HAP-1 (cell line): ENCODE data around the gene GRIN2B.

Source experiments
- DNase-seq, 2 experiments: peaks; one replicate each; pipeline ENCODE4 v3.0.0-alpha.2; 2016 to 2020; ENCODE audit warnings: low spot score in 2 of 2
- H3K27me3 ChIP-seq: fragments of 250-450 bp; sonication (Bioruptor Pico); 2 replicates; pipeline ENCODE4 v1.5.1; 2020; ENCODE audit warnings: low read depth, mild to moderate bottlenecking, moderate library complexity
- H3K36me3 ChIP-seq: fragments of 250-450 bp; sonication (Bioruptor Pico); replicated peaks from 2 replicates; pipeline ENCODE4 v1.5.1; 2020; ENCODE audit warnings: mild to moderate bottlenecking
- H3K4me1 ChIP-seq: fragments of 250-450 bp; sonication (Bioruptor Pico); 2 replicates; pipeline ENCODE4 v1.5.1; 2020; ENCODE audit warnings: mild to moderate bottlenecking
- H3K4me3 ChIP-seq: fragments of 250-450 bp; sonication (Bioruptor Pico); 2 replicates; pipeline ENCODE4 v1.5.1; 2020; ENCODE audit warnings: mild to moderate bottlenecking, moderate library complexity
- H3K9me3 ChIP-seq: fragments of 250-450 bp; sonication (Bioruptor Pico); 2 replicates; pipeline ENCODE4 v1.5.1; 2020; ENCODE audit warnings: mild to moderate bottlenecking, moderate library complexity
- in situ Hi-C: fragments of 300-500 bp; cut with MboI; formaldehyde crosslinking; loops from 3 replicates; pipeline ENCODE4 v1.14.3; 2020; ENCODE audit warnings: low sequenced_read_pairs, inconsistent platforms, mixed read lengths

The GRIN2B gene

DNA sequence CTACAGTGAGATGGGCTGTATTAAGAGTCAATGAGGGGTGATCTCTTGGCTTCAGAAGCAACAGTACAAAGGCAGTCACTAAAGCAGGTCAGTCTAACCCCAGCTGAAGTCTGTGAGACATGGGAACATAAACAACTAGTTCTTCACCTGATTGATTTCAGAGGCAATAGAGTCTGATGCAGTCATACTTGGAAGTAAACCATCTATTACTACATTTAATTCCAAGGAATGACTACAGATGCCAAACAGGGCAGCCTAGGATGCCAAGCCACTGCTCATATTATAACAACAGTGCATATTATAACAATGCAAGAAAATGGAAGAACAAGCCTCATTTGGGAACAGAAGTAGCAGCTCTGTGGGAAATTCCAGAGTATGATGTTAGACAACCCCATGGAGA is 35.8 kb downstream of the GRIN2B start:
- Histone ChIP-seq H3K4me1 (no peaks in the 10 kb centered on the region), H3K4me3 (no peak overlapping the region), H3K27me3 (no peaks in the 10 kb centered on the region), H3K36me3 (no peaks in the 10 kb centered on the region), H3K9me3 (no peaks in the 10 kb centered on the region)
- no peak for DNase-seq
- in situ Hi-C loops: no loop called here

DNA sequence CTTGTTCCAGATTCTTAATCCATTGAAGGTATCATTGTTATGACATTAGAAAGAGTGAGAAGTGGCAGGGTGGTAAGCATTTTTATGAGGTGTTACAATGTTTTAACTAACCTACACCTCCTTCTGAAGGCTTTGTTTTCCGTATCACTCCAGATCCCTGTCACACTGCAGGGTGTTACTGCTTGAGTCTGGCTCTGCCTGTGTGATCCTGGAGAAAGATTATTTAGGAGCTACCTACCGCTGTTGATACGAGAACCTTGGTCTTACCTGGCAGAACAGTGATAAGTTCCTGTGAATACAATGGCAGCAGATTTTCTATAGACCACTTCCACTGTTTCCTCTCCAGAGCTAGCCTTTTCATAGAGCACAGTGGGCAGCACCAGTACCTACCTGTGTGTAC is 36.2 kb downstream of the GRIN2B start:
- Histone ChIP-seq H3K4me3 (no peak overlapping the region), H3K4me1 (no peaks in the 10 kb centered on the region), H3K27me3 (no peaks in the 10 kb centered on the region), H3K9me3 (no peaks in the 10 kb centered on the region), H3K36me3 (no peaks in the 10 kb centered on the region)
- in situ Hi-C loops: no loop called here
- DNase-seq: no peak

DNA sequence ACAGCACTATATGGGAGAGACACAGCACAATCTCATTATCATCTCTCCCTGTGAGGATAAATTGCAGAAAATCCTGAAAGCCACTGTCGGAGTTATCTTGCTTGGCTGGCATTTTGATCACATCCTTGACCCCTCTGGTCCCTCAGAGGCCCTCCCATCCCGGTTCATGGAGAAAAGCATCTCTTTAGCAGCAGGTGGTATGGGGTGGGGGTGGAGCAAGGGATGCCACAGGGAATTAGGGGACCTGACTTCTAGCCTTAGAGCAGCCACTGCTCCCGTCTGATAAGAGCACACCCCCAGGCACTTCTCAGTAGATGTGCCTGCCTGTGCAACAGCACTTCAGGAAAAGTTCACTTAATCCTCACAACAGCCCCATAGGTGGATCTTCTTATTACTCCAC is 38.6 kb downstream of the GRIN2B start:
- in situ Hi-C loops: no loop called here
- no peak for DNase-seq
- H3K27me3 ChIP-seq: no peaks in the 10 kb centered on the region

DNA sequence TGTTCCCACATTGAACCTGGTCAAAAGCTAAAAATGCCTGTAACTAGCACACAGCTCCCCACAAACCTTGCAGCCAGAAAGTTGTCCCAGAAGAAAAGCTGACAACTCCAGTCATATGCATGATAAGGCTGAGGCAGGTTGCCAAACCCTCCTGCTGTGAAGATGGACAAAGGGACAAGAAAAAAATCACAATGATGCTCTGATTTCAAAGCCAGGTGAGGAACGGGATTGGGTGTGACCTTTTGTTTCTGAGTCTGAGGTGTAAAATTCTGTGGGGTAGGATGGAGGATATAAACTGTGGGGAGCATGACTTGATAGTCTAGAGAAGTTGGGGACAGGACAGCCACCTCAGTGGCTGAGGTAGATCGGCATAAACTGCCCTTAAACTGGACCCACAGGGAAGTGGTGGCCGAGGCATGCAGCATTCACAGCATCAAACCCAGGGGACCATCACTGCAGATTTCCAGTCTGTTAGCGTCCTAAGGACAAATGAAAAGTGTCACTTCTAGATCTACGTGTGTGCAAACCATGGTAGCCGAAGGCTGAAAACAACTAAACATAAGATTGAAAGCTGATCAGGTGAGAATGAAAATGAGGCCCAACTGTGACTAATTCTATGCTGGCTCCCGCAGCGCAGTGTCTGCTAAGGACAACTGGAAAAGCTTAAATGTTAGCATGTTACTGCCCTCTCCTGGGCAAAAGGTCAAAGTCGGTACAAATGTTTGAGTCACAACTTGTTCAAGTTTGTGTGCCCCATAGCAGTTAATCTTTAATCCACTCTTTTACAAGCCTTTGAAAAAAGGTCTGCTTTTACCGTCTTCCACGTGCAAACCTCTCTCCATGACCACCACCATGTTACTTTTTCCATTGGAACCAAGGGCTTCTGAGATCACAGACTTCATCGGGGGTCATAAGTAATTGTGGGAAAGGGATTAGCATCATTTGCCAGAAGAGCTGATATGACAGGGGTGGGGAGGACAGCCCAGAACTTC is 39.8 kb downstream of the GRIN2B start:
- H3K9me3 ChIP-seq: no peaks in the 10 kb centered on the region
- DNase-seq: peak; percentile 48 to 53
- in situ Hi-C loops: no loop called here
- H3K4me3 ChIP-seq: no peak overlapping the region
- H3K27me3 ChIP-seq: no peaks in the 10 kb centered on the region
- H3K4me1 ChIP-seq: no peaks in the 10 kb centered on the region
- H3K36me3 ChIP-seq: no peaks in the 10 kb centered on the region

More for the DNA sequence above, 38.6 kb downstream of the GRIN2B start:
- Histone ChIP-seq H3K36me3 (no peaks in the 10 kb centered on the region), H3K9me3 (no peaks in the 10 kb centered on the region), H3K4me1 (no peaks in the 10 kb centered on the region), H3K4me3 (no peak overlapping the region)

DNA sequence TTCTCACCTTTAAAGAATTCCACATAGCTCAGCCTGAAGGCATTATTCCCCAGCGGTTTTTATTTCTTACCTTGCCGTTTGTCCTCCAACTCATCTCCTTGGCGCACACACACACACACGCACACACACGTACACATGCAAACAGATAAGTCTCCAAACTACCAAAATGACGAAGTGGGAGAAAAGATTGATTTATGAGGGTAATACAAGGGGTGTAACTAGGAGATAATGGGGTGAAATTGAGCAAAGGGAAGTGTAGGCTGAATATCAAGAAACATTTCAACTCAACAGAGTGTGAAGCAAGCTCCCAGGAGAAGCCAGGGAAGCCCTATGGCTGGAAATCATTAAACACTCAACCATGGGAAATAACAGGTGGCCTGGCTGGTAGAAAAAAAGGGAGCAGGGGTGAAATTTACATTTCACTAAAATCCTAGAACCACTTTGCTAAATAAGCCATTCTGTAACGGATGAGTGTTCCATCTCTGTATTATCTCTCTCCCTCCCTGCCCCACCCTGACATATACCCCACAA is 41.0 kb downstream of the GRIN2B start:
- Histone ChIP-seq H3K4me3 (no peak overlapping the region), H3K27me3 (no peaks in the 10 kb centered on the region), H3K9me3 (no peaks in the 10 kb centered on the region), H3K36me3 (no peaks in the 10 kb centered on the region), H3K4me1 (no peaks in the 10 kb centered on the region)
- in situ Hi-C loops: no loop called here
- DNase-seq: no peak

DNA sequence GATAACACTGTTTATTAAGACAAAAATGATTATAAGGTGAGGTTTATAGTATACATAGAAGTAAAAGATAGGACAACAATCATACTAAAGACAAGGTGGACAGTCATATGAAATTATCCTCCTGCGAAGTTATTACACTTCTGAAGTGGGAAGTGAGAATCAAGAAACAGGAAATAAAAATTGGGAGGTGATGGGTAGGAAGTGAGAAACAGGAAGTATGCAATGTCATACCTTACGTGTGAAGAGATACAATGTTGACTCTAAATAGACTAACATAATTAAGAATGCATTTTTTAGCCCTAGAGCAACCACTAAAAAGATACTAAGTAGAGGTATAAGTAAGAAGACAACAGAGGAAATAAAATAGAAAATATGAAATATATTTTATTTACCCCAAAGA is 43.7 kb downstream of the GRIN2B start:
- Histone ChIP-seq H3K27me3 (no peaks in the 10 kb centered on the region), H3K36me3 (no peaks in the 10 kb centered on the region), H3K9me3 (no peaks in the 10 kb centered on the region), H3K4me3 (no peak overlapping the region), H3K4me1 (no peaks in the 10 kb centered on the region)
- no peak for DNase-seq
- in situ Hi-C loops: no loop called here

DNA sequence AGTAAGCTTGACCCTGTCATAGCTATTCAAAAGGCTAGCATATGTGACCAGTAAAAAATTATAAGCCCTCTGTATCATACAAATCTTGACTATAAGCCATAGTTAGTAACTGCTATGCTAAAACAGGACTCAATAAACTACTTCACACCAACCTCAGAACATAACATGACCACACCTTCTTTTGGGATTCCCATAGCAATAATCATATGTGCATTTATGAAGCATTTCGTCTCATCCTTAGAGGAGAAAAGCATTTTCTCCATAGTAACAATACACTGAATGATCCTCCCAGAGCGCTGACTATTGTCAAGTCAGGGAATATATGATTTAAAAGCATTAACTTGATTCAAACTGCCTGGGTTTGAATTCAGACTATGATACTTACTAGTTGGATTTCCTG is 46.2 kb downstream of the GRIN2B start:
- Histone ChIP-seq H3K36me3 (no peaks in the 10 kb centered on the region), H3K9me3 (no peaks in the 10 kb centered on the region), H3K27me3 (no peaks in the 10 kb centered on the region), H3K4me3 (no peak overlapping the region), H3K4me1 (no peaks in the 10 kb centered on the region)
- in situ Hi-C loops: no loop called here
- DNase-seq: no peak
